ENCODE results near the gene ARHGEF16. TPM values are rescaled to one million over a fixed set of nuclear protein-coding genes. Genes with fewer than 3 reads are reported as not detected.

The ARHGEF16 gene
- polyA plus RNA-seq, 1 experiment = not detected

- Histone ChIP-seq H3K27me3 (ENCODE audit: control insufficient read depth, insufficient read depth, low read length) (no peaks in the 10 kb centered on the region), H3K27ac (ENCODE audit: low read depth, low read length) (no peak overlapping the region), H3K9me3 (ENCODE audit: control insufficient read depth, insufficient read depth, low read length) (peaks cover 31% of the 10 kb centered on the region), H3K4me3 (ENCODE audit: low read depth, low read length) (no peak overlapping the region)
- ChIA-PET POLR2A (no interaction called here), CTCF (no interaction called here)
- no peak for TF ChIP-seq CTCF (IDR thresholded peaks at IDR 0.05; ENCODE audit: low read depth, low read length)
- DNase-seq (ENCODE audit: low read depth, low spot score) = no peak
These were observed 62.0 kb downstream of the ARHGEF16 start for GRCh38 chr1:3516481-3516869.

GRCh38 chr1:3516911-3517675 is 62.6 kb downstream of the ARHGEF16 start:
- TF ChIP-seq CTCF (IDR thresholded peaks at IDR 0.05; ENCODE audit: low read depth, low read length) = no peak
- no peak overlapping the region for H3K27ac ChIP-seq (ENCODE audit: low read depth, low read length)
- no peaks in the 10 kb centered on the region for H3K27me3 ChIP-seq (ENCODE audit: control insufficient read depth, insufficient read depth, low read length)
- H3K4me3 ChIP-seq (ENCODE audit: low read depth, low read length) = no peak overlapping the region
- no peak for DNase-seq (ENCODE audit: low read depth, low spot score)
- CTCF ChIA-PET = no interaction called here
- H3K9me3 ChIP-seq (ENCODE audit: control insufficient read depth, insufficient read depth, low read length) = peaks cover 24% of the 10 kb centered on the region
- POLR2A ChIA-PET = no interaction called here

- Histone ChIP-seq H3K4me3 (ENCODE audit: low read depth, low read length) (no peak overlapping the region), H3K27me3 (ENCODE audit: control insufficient read depth, insufficient read depth, low read length) (no peaks in the 10 kb centered on the region), H3K27ac (ENCODE audit: low read depth, low read length) (no peak overlapping the region), H3K9me3 (ENCODE audit: control insufficient read depth, insufficient read depth, low read length) (peaks cover 18% of the 10 kb centered on the region; the same call in 1 of the 2 replicates)
- no peak for DNase-seq (ENCODE audit: low read depth, low spot score)
- POLR2A ChIA-PET = no interaction called here
- CTCF ChIA-PET = interaction anchor here (0.6 kb wide), 1 partner anchor 159 kb away, joined by 3 read pairs; no protein-coding TSS in a partner anchor
- TF ChIP-seq CTCF (IDR thresholded peaks at IDR 0.05; ENCODE audit: low read depth, low read length) = peak; percentile 61
These were observed 63.8 kb downstream of the ARHGEF16 start for GRCh38 chr1:3518256-3518655.

GRCh38 chr1:3518756-3519155 is 64.3 kb downstream of the ARHGEF16 start:
- no peak overlapping the region for H3K4me3 ChIP-seq (ENCODE audit: low read depth, low read length)
- H3K27me3 ChIP-seq (ENCODE audit: control insufficient read depth, insufficient read depth, low read length) = no peaks in the 10 kb centered on the region
- POLR2A ChIA-PET = no interaction called here
- H3K9me3 ChIP-seq (ENCODE audit: control insufficient read depth, insufficient read depth, low read length) = peaks cover 18% of the 10 kb centered on the region; the same call in 1 of the 2 replicates
- no peak for TF ChIP-seq CTCF (IDR thresholded peaks at IDR 0.05; ENCODE audit: low read depth, low read length)
- H3K27ac ChIP-seq (ENCODE audit: low read depth, low read length) = no peak overlapping the region
- DNase-seq (ENCODE audit: low read depth, low spot score) = no peak
- CTCF ChIA-PET = interaction anchor here (0.6 kb wide), 1 partner anchor 159 kb away, joined by 3 read pairs; no protein-coding TSS in a partner anchor

GRCh38 chr1:3519301-3519885 is 64.9 kb downstream of the ARHGEF16 start:
- ChIA-PET POLR2A (no interaction called here), CTCF (no interaction called here)
- Histone ChIP-seq H3K27me3 (ENCODE audit: control insufficient read depth, insufficient read depth, low read length) (no peaks in the 10 kb centered on the region), H3K27ac (ENCODE audit: low read depth, low read length) (no peak overlapping the region), H3K9me3 (ENCODE audit: control insufficient read depth, insufficient read depth, low read length) (peaks cover 15% of the 10 kb centered on the region; the same call in 1 of the 2 replicates), H3K4me3 (ENCODE audit: low read depth, low read length) (no peak overlapping the region)
- no peak for TF ChIP-seq CTCF (IDR thresholded peaks at IDR 0.05; ENCODE audit: low read depth, low read length)
- no peak for DNase-seq (ENCODE audit: low read depth, low spot score)
